ENCODE data around the gene PAGR1.

PAGR1 gene

GRCh38 chr16:29836623-29837022 is 20.7 kb downstream of the PAGR1 start:
- ATAC-seq, result no peak
- TF ChIP-seq, protein P1, sequence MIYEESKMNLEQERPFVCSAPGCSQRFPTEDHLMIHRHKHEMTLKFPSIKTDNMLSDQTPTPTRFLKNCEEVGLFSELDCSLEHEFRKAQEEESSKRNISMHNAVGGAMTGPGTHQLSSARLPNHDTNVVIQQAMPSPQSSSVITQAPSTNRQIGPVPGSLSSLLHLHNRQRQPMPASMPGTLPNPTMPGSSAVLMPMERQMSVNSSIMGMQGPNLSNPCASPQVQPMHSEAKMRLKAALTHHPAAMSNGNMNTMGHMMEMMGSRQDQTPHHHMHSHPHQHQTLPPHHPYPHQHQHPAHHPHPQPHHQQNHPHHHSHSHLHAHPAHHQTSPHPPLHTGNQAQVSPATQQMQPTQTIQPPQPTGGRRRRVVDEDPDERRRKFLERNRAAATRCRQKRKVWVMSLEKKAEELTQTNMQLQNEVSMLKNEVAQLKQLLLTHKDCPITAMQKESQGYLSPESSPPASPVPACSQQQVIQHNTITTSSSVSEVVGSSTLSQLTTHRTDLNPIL (CRISPR knock-in tag; IDR thresholded peaks at IDR 0.05; ENCODE audit: low read depth), result no peak
- TF ChIP-seq OSR1 (CRISPR knock-in tag; IDR thresholded peaks at IDR 0.05) (no peak), ZC3H10 (CRISPR knock-in tag; IDR thresholded peaks at IDR 0.05) (no peak), TSHZ2 (CRISPR knock-in tag; IDR thresholded peaks at IDR 0.05) (no peak), GLIS3 (CRISPR knock-in tag; IDR thresholded peaks at IDR 0.05) (no peak), ZNF565 (CRISPR knock-in tag; conservative IDR thresholded peaks at IDR 0.05; ENCODE audit: low read depth) (no peak), ARNTL (CRISPR knock-in tag; IDR thresholded peaks at IDR 0.05; ENCODE audit: borderline replicate concordance, low read depth) (no peak), SNAI2 (CRISPR knock-in tag; IDR thresholded peaks at IDR 0.05) (no peak), ZFP30 (CRISPR knock-in tag; IDR thresholded peaks at IDR 0.05) (no peak), TCF4 (CRISPR knock-in tag; IDR thresholded peaks at IDR 0.05; ENCODE audit: borderline replicate concordance) (no peak), PPARA (CRISPR knock-in tag; IDR thresholded peaks at IDR 0.05; ENCODE audit: borderline replicate concordance) (no peak), ZNF8 (CRISPR knock-in tag; IDR thresholded peaks at IDR 0.05) (no peak), ESRRG (CRISPR knock-in tag; IDR thresholded peaks at IDR 0.05) (no peak), RARB (CRISPR knock-in tag; IDR thresholded peaks at IDR 0.05) (no peak), ZFP3 (CRISPR knock-in tag; IDR thresholded peaks at IDR 0.05) (no peak), TOX (CRISPR knock-in tag; IDR thresholded peaks at IDR 0.05; ENCODE audit: borderline replicate concordance) (no peak), ZNF70 (CRISPR knock-in tag; IDR thresholded peaks at IDR 0.05) (no peak)
- TF ChIP-seq, protein P2, sequence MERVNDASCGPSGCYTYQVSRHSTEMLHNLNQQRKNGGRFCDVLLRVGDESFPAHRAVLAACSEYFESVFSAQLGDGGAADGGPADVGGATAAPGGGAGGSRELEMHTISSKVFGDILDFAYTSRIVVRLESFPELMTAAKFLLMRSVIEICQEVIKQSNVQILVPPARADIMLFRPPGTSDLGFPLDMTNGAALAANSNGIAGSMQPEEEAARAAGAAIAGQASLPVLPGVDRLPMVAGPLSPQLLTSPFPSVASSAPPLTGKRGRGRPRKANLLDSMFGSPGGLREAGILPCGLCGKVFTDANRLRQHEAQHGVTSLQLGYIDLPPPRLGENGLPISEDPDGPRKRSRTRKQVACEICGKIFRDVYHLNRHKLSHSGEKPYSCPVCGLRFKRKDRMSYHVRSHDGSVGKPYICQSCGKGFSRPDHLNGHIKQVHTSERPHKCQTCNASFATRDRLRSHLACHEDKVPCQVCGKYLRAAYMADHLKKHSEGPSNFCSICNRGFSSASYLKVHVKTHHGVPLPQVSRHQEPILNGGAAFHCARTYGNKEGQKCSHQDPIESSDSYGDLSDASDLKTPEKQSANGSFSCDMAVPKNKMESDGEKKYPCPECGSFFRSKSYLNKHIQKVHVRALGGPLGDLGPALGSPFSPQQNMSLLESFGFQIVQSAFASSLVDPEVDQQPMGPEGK (CRISPR knock-in tag; IDR thresholded peaks at IDR 0.05; ENCODE audit: borderline replicate concordance), result no peak
- TF ChIP-seq, protein P3, sequence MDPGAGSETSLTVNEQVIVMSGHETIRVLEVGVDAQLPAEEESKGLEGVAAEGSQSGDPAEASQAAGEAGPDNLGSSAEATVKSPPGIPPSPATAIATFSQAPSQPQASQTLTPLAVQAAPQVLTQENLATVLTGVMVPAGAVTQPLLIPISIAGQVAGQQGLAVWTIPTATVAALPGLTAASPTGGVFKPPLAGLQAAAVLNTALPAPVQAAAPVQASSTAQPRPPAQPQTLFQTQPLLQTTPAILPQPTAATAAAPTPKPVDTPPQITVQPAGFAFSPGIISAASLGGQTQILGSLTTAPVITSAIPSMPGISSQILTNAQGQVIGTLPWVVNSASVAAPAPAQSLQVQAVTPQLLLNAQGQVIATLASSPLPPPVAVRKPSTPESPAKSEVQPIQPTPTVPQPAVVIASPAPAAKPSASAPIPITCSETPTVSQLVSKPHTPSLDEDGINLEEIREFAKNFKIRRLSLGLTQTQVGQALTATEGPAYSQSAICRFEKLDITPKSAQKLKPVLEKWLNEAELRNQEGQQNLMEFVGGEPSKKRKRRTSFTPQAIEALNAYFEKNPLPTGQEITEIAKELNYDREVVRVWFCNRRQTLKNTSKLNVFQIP (CRISPR knock-in tag; IDR thresholded peaks at IDR 0.05; ENCODE audit: borderline replicate concordance, low read depth), result no peak

DNA sequence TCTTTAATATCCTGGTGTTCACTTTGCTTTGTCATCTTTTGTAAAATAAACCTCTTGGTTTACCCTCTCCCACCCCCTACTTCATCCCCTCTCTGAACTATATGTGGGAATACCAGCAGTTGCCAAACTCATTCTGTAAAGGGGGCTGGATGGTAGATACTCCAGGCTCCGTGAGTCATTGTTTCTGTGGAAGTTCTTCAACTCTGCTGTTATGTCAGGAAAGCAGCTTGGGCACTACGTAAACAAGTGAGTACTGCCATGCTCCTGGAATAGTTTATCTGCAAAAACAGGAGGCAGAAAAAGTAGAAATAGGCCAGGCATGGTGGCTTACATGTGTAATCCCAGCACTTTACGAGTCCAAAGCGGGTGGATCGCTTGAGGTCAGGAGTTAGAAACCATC is 21.9 kb downstream of the PAGR1 start:
- no peak for ATAC-seq

More for the DNA sequence above, 21.9 kb downstream of the PAGR1 start:
- TF ChIP-seq, protein P2 (CRISPR knock-in tag; IDR thresholded peaks at IDR 0.05; ENCODE audit: borderline replicate concordance), result no peak
- TF ChIP-seq, protein P4, sequence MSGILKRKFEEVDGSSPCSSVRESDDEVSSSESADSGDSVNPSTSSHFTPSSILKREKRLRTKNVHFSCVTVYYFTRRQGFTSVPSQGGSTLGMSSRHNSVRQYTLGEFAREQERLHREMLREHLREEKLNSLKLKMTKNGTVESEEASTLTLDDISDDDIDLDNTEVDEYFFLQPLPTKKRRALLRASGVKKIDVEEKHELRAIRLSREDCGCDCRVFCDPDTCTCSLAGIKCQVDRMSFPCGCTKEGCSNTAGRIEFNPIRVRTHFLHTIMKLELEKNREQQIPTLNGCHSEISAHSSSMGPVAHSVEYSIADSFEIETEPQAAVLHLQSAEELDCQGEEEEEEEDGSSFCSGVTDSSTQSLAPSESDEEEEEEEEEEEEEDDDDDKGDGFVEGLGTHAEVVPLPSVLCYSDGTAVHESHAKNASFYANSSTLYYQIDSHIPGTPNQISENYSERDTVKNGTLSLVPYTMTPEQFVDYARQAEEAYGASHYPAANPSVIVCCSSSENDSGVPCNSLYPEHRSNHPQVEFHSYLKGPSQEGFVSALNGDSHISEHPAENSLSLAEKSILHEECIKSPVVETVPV (CRISPR knock-in tag; IDR thresholded peaks at IDR 0.05), result no peak
- TF ChIP-seq ZNF8 (CRISPR knock-in tag; IDR thresholded peaks at IDR 0.05) (no peak), RARB (CRISPR knock-in tag; IDR thresholded peaks at IDR 0.05) (no peak), TCF4 (CRISPR knock-in tag; IDR thresholded peaks at IDR 0.05; ENCODE audit: borderline replicate concordance) (no peak), TSHZ2 (CRISPR knock-in tag; IDR thresholded peaks at IDR 0.05) (no peak), ZNF565 (CRISPR knock-in tag; conservative IDR thresholded peaks at IDR 0.05; ENCODE audit: low read depth) (no peak), ISL1 (CRISPR knock-in tag; IDR thresholded peaks at IDR 0.05) (no peak), CSDC2 (CRISPR knock-in tag; IDR thresholded peaks at IDR 0.05) (no peak), ZFP30 (CRISPR knock-in tag; IDR thresholded peaks at IDR 0.05) (no peak), ZC3H10 (CRISPR knock-in tag; IDR thresholded peaks at IDR 0.05) (no peak), SNAI2 (CRISPR knock-in tag; IDR thresholded peaks at IDR 0.05) (no peak), OSR1 (CRISPR knock-in tag; IDR thresholded peaks at IDR 0.05) (no peak), ARNTL (CRISPR knock-in tag; IDR thresholded peaks at IDR 0.05; ENCODE audit: borderline replicate concordance, low read depth) (no peak), GLIS3 (CRISPR knock-in tag; IDR thresholded peaks at IDR 0.05) (no peak), ZFP3 (CRISPR knock-in tag; IDR thresholded peaks at IDR 0.05) (no peak)
- TF ChIP-seq, protein P3 (CRISPR knock-in tag; IDR thresholded peaks at IDR 0.05; ENCODE audit: borderline replicate concordance, low read depth), result no peak

Data from SK-N-SH treated with all-trans-retinoic acid at 6 μM for 48 hours (cell line).